GM12874 (cell line): ENCODE results near the gene TPTE2.

Experiments
- TF ChIP-seq, protein P1 (sequence below): IDR thresholded peaks from 2 replicates; pipeline ENCODE4 v1.5.1; 2011; ENCODE audit warnings: low read depth, mild to moderate bottlenecking, control low read depth, low read length, moderate library complexity; ENCODE audit not compliant: insufficient read depth

Gene TPTE2

GRCh38 chr13:19597523-19597922 is 36.2 kb upstream of the TPTE2 start:
- TF ChIP-seq, protein P1, sequence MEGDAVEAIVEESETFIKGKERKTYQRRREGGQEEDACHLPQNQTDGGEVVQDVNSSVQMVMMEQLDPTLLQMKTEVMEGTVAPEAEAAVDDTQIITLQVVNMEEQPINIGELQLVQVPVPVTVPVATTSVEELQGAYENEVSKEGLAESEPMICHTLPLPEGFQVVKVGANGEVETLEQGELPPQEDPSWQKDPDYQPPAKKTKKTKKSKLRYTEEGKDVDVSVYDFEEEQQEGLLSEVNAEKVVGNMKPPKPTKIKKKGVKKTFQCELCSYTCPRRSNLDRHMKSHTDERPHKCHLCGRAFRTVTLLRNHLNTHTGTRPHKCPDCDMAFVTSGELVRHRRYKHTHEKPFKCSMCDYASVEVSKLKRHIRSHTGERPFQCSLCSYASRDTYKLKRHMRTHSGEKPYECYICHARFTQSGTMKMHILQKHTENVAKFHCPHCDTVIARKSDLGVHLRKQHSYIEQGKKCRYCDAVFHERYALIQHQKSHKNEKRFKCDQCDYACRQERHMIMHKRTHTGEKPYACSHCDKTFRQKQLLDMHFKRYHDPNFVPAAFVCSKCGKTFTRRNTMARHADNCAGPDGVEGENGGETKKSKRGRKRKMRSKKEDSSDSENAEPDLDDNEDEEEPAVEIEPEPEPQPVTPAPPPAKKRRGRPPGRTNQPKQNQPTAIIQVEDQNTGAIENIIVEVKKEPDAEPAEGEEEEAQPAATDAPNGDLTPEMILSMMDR, result no peak

DNA sequence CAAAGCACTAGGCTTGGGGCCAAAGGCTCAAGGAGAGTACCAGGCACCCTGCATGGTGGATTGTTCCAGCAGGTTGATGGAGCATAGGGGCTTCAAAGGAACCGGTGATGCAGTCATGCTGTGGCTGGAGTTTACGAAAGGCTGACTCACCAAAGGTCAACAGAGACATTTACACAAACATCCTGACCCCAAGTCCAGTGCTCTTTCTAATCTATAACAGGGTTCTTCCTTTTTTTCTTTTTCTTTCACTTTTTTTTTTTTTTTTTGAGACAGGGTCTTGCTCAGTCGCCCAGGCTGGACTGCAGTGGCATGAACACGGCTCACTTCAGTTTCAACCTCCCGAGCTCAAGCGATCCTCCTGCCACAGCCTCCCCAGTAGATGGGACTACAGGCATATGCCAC is 35.6 kb upstream of the TPTE2 start:
- TF ChIP-seq, protein P1, result no peak

DNA sequence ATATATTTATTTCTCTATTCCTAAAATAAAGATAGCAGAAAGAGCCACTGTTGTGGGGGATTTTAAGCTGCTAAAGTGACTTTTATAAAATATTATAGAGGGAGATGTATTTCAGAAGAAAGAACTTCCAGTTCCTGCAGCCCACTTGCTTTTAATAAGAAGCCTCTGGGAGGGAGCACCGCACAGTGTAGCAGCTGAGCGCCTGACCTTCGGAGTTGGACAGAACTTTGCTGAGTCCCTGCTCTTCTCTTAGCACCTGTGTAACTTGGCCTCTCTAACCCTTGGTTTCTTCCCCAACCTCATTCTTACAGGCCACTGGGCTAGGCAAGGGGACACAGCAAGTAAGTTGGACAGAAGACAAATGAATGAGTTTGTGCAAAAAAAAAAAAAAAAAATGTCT is 34.8 kb upstream of the TPTE2 start:
- TF ChIP-seq, protein P1, result no peak

GRCh38 chr13:19592657-19593180 is 31.4 kb upstream of the TPTE2 start:
- TF ChIP-seq, protein P1, result no peak

DNA sequence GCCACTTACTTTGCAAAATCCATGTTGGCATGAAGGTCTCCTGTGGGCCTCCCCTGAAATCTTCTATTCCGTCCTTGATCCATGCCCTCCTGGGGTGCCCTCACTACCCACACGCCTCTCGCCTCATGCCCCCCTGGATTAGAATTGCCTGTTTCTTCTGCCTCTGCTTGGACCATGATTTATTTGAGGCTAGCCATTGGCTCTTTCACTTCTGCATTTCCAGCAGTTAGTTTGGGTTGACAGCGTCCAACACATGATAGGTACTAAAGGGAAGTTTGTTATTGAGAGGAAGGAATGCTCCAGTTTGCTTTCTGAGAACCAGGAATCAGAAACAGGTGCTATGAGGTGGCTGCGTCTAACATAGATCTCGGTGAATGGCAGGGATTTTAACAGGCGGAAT is 30.5 kb upstream of the TPTE2 start:
- TF ChIP-seq, protein P1, result no peak

DNA sequence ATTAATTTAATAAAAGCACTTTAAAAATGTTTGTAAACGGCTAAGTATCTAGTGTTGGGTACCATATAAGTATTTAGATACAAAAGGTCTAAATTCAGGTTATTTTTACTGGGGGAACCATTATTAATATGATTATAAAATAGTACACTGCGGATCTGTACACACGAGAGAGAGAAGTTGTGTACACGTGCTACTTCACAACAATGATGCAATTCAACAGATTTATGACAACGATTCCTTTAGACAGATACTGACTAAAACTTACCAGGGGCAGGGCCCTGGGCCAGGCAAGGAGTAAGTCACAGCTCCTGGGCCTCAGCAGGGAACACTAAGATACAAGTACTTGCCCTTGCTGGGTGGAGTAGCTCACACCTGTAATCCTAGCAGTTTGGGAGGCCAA is 29.1 kb upstream of the TPTE2 start:
- TF ChIP-seq, protein P1, result no peak

DNA sequence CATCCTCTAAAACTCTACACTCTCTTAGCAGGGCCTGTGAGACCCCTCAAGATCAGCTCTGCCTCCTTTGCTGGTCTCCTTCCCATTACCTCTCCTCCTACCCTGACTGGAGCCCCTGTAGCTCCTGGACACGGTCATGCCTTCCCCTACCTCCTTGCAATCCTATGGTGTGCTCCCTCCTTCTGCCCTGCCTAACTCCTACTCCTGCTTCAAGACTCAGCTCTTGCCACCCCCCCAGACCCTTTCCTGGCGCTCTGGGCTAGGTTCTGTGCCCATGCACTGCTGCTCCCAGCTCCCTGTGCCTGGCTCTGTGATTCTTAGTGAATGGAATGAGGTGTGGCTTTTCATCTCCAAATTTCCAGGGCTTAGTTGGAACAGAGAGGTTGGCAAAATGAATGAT is 28.0 kb upstream of the TPTE2 start:
- TF ChIP-seq, protein P1, result no peak
